ENCODE results near the gene LAMA5. TPM values are rescaled to one million over a fixed set of nuclear protein-coding genes. Genes with fewer than 3 reads are reported as not detected.

Gene LAMA5
- total RNA-seq, 6 experiments from 2014 or later, result 30.3 to 80.8 (median 47.1) TPM

DNA sequence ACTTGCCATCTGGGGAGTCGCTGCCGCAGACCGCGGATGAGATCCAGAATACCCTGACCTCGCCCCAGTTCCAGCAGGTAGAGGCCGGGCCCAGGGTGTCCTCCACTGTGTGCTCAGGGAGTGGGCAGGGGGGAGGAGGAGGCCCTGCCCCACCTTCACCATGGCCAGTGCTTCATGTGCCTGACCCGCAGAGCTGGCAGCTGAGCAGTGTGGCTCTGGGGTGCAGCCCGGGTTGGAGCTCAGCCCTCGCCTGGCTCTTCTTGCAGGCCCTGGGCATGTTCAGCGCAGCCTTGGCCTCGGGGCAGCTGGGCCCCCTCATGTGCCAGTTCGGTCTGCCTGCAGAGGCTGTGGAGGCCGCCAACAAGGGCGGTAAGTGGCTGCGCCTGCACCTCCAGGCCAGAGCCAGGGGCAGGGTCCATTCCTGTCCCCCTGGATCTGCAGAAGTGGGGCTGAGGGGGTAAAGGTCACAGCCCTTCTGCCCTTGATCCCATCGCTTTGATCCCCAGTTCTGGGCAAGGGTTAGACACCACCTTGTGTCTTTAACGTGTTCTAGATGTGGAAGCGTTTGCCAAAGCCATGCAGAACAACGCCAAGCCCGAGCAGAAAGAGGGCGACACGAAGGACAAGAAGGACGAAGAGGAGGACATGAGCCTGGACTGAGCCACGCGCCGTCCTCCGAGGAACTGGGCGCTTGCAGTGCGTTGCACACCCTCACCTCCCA is 58.9 kb downstream of the LAMA5 start:
- TF ChIP-seq, protein P1, sequence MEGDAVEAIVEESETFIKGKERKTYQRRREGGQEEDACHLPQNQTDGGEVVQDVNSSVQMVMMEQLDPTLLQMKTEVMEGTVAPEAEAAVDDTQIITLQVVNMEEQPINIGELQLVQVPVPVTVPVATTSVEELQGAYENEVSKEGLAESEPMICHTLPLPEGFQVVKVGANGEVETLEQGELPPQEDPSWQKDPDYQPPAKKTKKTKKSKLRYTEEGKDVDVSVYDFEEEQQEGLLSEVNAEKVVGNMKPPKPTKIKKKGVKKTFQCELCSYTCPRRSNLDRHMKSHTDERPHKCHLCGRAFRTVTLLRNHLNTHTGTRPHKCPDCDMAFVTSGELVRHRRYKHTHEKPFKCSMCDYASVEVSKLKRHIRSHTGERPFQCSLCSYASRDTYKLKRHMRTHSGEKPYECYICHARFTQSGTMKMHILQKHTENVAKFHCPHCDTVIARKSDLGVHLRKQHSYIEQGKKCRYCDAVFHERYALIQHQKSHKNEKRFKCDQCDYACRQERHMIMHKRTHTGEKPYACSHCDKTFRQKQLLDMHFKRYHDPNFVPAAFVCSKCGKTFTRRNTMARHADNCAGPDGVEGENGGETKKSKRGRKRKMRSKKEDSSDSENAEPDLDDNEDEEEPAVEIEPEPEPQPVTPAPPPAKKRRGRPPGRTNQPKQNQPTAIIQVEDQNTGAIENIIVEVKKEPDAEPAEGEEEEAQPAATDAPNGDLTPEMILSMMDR (IDR thresholded peaks at IDR 0.05), result no peak
- TF ChIP-seq POLR2A (IDR thresholded peaks at IDR 0.05), result no peak
- WGBS (ENCODE audit: insufficient coverage, low coverage, low lambda C conversion rate, missing lambda C conversion rate), result 63% methylated on average over 13 of the region's 29 CpGs
- intact Hi-C loops (cut with DNase I), result loop anchor here (5.0 to 10.0 kb wide), 2 partner anchors 47 to 69 kb away; no protein-coding TSS in a partner anchor
- Histone ChIP-seq H3K4me3 (no peak overlapping the region), H3K4me1 (peaks cover 0 to 25% (median 11%) of the 10 kb centered on the region in 4 donors), H3K27me3 (no peaks in the 10 kb centered on the region), H3K9me3 (no peaks in the 10 kb centered on the region), H3K36me3 (peaks cover 0 to 52% (median 19%) of the 10 kb centered on the region in 4 donors), H3K27ac (no peak overlapping the region)
- DNase-seq (no peak), ATAC-seq (no peak)

DNA sequence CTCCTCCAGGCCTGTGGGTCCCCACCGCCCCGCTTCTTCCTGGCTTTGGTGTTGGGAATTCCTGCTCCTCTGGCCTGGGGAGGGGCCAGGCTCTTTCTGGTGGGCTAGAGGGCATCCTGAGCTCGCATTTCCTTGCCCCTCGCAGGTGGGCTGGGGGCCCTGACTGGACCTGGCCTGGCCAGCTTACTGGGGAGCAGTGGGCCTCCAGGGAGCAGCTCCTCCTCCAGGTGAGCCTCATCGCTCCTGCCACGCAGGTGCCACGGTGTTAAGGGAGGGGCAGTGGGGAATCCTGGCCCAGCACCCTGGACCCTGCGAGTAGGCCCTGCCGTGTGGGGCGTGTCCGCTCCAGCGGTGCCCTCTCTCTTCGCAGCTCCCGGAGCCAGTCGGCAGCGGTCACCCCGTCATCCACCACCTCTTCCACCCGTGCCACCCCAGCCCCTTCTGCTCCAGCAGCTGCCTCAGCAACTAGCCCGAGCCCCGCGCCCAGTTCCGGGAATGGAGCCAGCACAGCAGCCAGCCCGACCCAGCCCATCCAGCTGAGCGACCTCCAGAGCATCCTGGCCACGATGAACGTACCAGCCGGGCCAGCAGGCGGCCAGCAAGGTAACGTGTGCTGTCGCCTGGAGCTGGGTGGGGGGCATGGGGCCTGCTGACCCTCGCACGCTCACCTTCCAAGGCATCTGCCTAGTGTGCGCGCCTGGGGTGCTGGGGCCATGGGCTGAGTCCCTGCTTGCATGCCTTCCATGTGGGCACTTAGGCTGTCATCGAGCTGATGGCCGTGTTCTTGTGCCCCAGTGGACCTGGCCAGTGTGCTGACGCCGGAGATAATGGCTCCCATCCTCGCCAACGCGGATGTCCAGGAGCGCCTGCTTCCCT is 59.6 kb downstream of the LAMA5 start:
- peaks cover 0 to 52% (median 18%) of the 10 kb centered on the region in 4 donors for H3K36me3 ChIP-seq
- intact Hi-C loops (cut with DNase I), result loop anchor here (5.0 to 10.0 kb wide), 2 partner anchors 47 to 70 kb away; no protein-coding TSS in a partner anchor
- ATAC-seq (no peak), DNase-seq (no peak)
- no peaks in the 10 kb centered on the region for H3K9me3 ChIP-seq
- 45% methylated on average over 6 of the region's 42 CpGs for WGBS (ENCODE audit: insufficient coverage, low coverage, low lambda C conversion rate, missing lambda C conversion rate)
- H3K27ac ChIP-seq, result no peak overlapping the region
- TF ChIP-seq, protein P1 (IDR thresholded peaks at IDR 0.05), result no peak
- no peak for TF ChIP-seq POLR2A (IDR thresholded peaks at IDR 0.05)
- no peaks in the 10 kb centered on the region for H3K27me3 ChIP-seq
- H3K4me1 ChIP-seq, result peaks cover 0 to 25% (median 11%) of the 10 kb centered on the region in 4 donors
- H3K4me3 ChIP-seq, result no peak overlapping the region

DNA sequence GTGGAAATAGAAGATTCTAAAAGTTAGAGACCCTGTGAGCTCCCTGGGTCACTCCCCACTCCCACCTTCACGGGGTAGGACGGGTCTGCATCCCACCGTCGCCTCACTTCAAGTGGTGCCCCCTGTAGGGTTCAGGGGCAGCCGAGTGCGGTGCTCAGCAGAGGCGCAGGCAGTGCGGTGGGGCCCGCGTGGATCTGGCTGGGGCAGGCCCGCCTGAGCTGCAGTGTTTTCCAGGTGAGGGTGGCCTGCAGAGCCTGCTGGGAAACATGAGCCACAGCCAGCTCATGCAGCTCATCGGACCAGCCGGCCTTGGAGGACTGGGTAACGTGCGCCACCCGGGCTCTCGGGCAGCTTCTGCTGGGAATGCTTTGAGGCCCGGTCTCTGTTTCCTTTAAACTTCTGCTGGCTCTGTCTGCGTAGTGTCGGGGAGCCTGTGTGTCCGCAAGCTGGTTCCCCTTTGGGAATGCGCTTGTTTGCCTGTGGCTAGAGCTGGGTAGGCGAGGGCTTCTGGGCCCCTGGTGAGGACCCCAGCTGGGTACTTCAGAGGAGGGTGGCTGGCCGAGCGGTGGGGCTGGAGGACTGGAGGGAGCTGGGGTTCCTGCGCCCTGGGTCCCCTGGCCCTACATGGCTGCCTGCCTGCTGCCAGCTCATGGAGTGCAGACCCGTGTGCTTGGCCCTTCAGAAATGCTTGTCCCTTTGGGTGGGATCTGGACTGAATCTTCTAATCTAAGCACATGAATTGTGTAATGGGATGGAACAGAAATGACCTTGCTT is 60.5 kb downstream of the LAMA5 start:
- no CpG with 5 or more reads among the region's 27 CpGs for WGBS (ENCODE audit: insufficient coverage, low coverage, low lambda C conversion rate, missing lambda C conversion rate)
- Histone ChIP-seq H3K27me3 (no peaks in the 10 kb centered on the region), H3K36me3 (peaks cover 0 to 52% (median 18%) of the 10 kb centered on the region in 4 donors), H3K4me3 (no peak overlapping the region), H3K4me1 (peaks cover 0 to 25% (median 11%) of the 10 kb centered on the region in 4 donors), H3K27ac (no peak overlapping the region), H3K9me3 (no peaks in the 10 kb centered on the region)
- ATAC-seq (no peak), DNase-seq (no peak)
- intact Hi-C loops (cut with DNase I), result loop anchor here (5.0 to 10.0 kb wide), 2 partner anchors 48 to 71 kb away; no protein-coding TSS in a partner anchor
- no peak for TF ChIP-seq POLR2A (IDR thresholded peaks at IDR 0.05)
- TF ChIP-seq, protein P1 (IDR thresholded peaks at IDR 0.05), result no peak

DNA sequence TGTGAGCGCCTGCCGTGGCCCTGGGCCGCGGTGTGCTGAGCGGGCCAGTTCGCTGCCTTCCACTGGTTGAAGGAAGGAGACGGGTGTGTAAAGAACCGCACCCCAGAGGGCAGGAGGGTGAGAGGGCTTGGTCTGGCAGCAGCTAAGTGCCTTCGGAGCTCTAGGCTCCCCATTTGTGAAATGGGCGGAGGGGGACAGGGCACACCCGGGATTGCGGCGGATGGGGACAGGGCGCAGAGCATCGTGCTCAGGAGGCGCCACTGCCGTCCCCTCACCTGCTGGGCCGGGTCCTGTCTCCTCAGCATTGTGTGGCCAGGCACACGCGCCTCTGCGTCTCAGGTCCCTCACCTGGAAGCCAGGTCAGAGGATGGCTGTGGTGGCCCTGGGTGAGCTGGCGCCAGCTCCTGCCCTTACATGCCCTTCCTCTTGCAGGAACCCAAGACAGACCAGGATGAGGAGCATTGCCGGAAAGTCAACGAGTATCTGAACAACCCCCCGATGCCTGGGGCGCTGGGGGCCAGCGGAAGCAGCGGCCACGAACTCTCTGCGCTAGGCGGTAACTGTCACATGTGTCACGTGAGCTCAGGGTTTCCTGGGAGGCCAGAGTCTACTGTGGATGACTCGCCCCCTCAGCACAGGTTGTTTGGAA is 61.2 kb downstream of the LAMA5 start:
- H3K27me3 ChIP-seq, result no peaks in the 10 kb centered on the region
- peaks cover 0 to 25% (median 11%) of the 10 kb centered on the region in 4 donors for H3K4me1 ChIP-seq
- intact Hi-C loops (cut with DNase I), result loop anchor here (5.0 to 10.0 kb wide), 2 partner anchors 49 to 71 kb away; no protein-coding TSS in a partner anchor
- no peak overlapping the region for H3K4me3 ChIP-seq
- H3K9me3 ChIP-seq, result no peaks in the 10 kb centered on the region
- WGBS (ENCODE audit: insufficient coverage, low coverage, low lambda C conversion rate, missing lambda C conversion rate), result 49% methylated on average over 3 of the region's 33 CpGs
- DNase-seq, result no peak
- TF ChIP-seq, protein P1 (IDR thresholded peaks at IDR 0.05), result no peak
- no peak for TF ChIP-seq POLR2A (IDR thresholded peaks at IDR 0.05)
- peaks cover 0 to 45% (median 18%) of the 10 kb centered on the region in 4 donors for H3K36me3 ChIP-seq
- no peak for ATAC-seq
- no peak overlapping the region for H3K27ac ChIP-seq

Measured in right lobe of liver (tissue), 6 donors.